Measurements from ENCODE around the gene PLA2G4E.

The PLA2G4E gene

DNA sequence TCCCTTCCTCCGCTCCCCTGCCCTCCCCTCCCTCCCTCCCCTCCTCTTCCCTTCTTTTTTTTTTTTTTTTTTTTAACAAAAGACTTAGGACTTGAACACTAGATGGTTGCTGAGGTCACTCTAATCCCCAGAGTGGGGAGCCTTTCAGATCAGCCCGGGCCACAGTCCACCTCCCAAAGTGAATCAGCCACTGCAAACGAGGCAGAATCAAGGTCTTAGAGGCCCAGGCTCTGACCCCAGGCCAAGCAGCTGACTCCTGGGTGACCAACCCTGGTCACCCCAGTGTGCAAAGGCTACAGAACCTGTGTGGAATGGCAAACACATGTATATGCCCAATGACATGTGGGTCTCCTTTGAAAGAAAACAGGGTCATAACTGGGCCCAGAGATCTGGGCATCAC lies 30.2 kb downstream of the PLA2G4E start:
- Histone ChIP-seq H3K4me3 (ENCODE audit: low read length) (no peak overlapping the region), H2AFZ (ENCODE audit: low read depth, low read length) (no peak overlapping the region), H3K9me3 (ENCODE audit: low read length) (no peaks in the 10 kb centered on the region), H3K27me3 (ENCODE audit: insufficient read depth, low read length) (peaks cover 18% of the 10 kb centered on the region), H3K36me3 (ENCODE audit: insufficient read depth, low read length) (no peaks in the 10 kb centered on the region), H3K4me1 (ENCODE audit: insufficient read depth, low read length) (peaks cover 7% of the 10 kb centered on the region)

GRCh38 chr15:41990243-41990605 lies 30.6 kb downstream of the PLA2G4E start:
- no peaks in the 10 kb centered on the region for H3K9me3 ChIP-seq (ENCODE audit: low read length)
- H3K36me3 ChIP-seq (ENCODE audit: insufficient read depth, low read length) = no peaks in the 10 kb centered on the region
- H3K4me3 ChIP-seq (ENCODE audit: low read length) = no peak overlapping the region
- H2AFZ ChIP-seq (ENCODE audit: low read depth, low read length) = no peak overlapping the region
- H3K4me1 ChIP-seq (ENCODE audit: insufficient read depth, low read length) = peaks cover 7% of the 10 kb centered on the region
- peaks cover 18% of the 10 kb centered on the region for H3K27me3 ChIP-seq (ENCODE audit: insufficient read depth, low read length)

- peaks cover 7% of the 10 kb centered on the region for H3K4me1 ChIP-seq (ENCODE audit: insufficient read depth, low read length)
Measured at GRCh38 chr15:41989573-41990242, 31.1 kb downstream of the PLA2G4E start.

DNA sequence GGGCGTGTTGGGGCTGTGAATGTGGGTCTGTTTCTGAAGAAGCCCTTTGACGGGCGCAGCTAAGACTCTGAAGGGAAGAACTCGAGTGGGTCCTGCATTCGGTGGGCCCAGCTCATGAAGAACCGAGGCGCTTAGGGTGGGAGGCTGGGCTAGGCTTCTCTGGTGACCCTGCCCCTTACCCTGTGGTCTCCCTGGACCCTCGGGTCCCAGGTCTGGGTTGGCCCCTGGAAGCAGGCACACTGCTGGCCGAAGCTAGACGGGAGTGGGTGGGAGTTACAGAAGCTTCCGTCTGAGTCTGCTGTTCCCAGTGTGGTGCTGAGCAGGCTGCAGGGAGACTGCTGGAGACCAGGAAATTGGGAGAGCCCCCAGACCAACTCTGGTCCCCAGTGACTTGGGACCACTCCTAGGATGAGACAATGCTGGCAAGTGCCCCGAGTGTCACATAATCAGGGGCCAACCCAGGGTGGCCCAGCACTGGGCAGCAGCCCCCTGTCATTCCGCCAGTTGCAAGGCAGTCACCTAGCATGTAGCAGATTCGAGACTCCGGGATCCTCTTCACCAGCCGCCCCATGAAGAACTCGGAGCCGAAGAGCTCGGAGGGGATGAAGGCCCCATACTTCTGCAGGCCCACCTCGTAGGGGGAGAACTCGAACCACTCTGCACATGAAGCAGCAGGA lies 31.8 kb downstream of the PLA2G4E start:
- Histone ChIP-seq H3K4me1 (ENCODE audit: insufficient read depth, low read length) (peaks cover 7% of the 10 kb centered on the region), H3K4me3 (ENCODE audit: low read length) (no peak overlapping the region), H3K27me3 (ENCODE audit: insufficient read depth, low read length) (peaks cover 24% of the 10 kb centered on the region), H3K36me3 (ENCODE audit: insufficient read depth, low read length) (no peaks in the 10 kb centered on the region), H2AFZ (ENCODE audit: low read depth, low read length) (peak overlapping the region; percentile 18), H3K9me3 (ENCODE audit: low read length) (no peaks in the 10 kb centered on the region)

More at GRCh38 chr15:41989573-41990242, 31.1 kb downstream of the PLA2G4E start:
- H2AFZ ChIP-seq (ENCODE audit: low read depth, low read length) = peak overlapping the region; percentile 18
- peaks cover 22% of the 10 kb centered on the region for H3K27me3 ChIP-seq (ENCODE audit: insufficient read depth, low read length)
- no peak overlapping the region for H3K4me3 ChIP-seq (ENCODE audit: low read length)
- H3K36me3 ChIP-seq (ENCODE audit: insufficient read depth, low read length) = no peaks in the 10 kb centered on the region
- H3K9me3 ChIP-seq (ENCODE audit: low read length) = no peaks in the 10 kb centered on the region

- H3K4me1 ChIP-seq (ENCODE audit: insufficient read depth, low read length) = peaks cover 7% of the 10 kb centered on the region
- no peak overlapping the region for H3K4me3 ChIP-seq (ENCODE audit: low read length)
- H3K36me3 ChIP-seq (ENCODE audit: insufficient read depth, low read length) = no peaks in the 10 kb centered on the region
- no peak overlapping the region for H2AFZ ChIP-seq (ENCODE audit: low read depth, low read length)
- no peaks in the 10 kb centered on the region for H3K9me3 ChIP-seq (ENCODE audit: low read length)
- H3K27me3 ChIP-seq (ENCODE audit: insufficient read depth, low read length) = peaks cover 24% of the 10 kb centered on the region
Measured at GRCh38 chr15:41987925-41988275, 32.9 kb downstream of the PLA2G4E start.

GRCh38 chr15:41987246-41987924 lies 33.5 kb downstream of the PLA2G4E start:
- Histone ChIP-seq H3K27me3 (ENCODE audit: insufficient read depth, low read length) (peaks cover 24% of the 10 kb centered on the region), H3K36me3 (ENCODE audit: insufficient read depth, low read length) (no peaks in the 10 kb centered on the region), H3K4me1 (ENCODE audit: insufficient read depth, low read length) (peaks cover 7% of the 10 kb centered on the region), H2AFZ (ENCODE audit: low read depth, low read length) (no peak overlapping the region), H3K9me3 (ENCODE audit: low read length) (no peaks in the 10 kb centered on the region), H3K4me3 (ENCODE audit: low read length) (no peak overlapping the region)

GRCh38 chr15:41985236-41986160 lies 35.3 kb downstream of the PLA2G4E start:
- no peak overlapping the region for H2AFZ ChIP-seq (ENCODE audit: low read depth, low read length)
- no peaks in the 10 kb centered on the region for H3K9me3 ChIP-seq (ENCODE audit: low read length)
- H3K27me3 ChIP-seq (ENCODE audit: insufficient read depth, low read length) = peaks cover 17% of the 10 kb centered on the region
- no peaks in the 10 kb centered on the region for H3K36me3 ChIP-seq (ENCODE audit: insufficient read depth, low read length)
- H3K4me1 ChIP-seq (ENCODE audit: insufficient read depth, low read length) = peaks cover 7% of the 10 kb centered on the region
- H3K4me3 ChIP-seq (ENCODE audit: low read length) = no peak overlapping the region

GRCh38 chr15:41984622-41985021 lies 36.2 kb downstream of the PLA2G4E start:
- H3K4me1 ChIP-seq (ENCODE audit: insufficient read depth, low read length) = peaks cover under 1% of the 10 kb centered on the region
- H3K9me3 ChIP-seq (ENCODE audit: low read length) = no peaks in the 10 kb centered on the region
- no peak overlapping the region for H2AFZ ChIP-seq (ENCODE audit: low read depth, low read length)
- no peak overlapping the region for H3K4me3 ChIP-seq (ENCODE audit: low read length)
- H3K27me3 ChIP-seq (ENCODE audit: insufficient read depth, low read length) = peaks cover 19% of the 10 kb centered on the region
- H3K36me3 ChIP-seq (ENCODE audit: insufficient read depth, low read length) = no peaks in the 10 kb centered on the region

DNA sequence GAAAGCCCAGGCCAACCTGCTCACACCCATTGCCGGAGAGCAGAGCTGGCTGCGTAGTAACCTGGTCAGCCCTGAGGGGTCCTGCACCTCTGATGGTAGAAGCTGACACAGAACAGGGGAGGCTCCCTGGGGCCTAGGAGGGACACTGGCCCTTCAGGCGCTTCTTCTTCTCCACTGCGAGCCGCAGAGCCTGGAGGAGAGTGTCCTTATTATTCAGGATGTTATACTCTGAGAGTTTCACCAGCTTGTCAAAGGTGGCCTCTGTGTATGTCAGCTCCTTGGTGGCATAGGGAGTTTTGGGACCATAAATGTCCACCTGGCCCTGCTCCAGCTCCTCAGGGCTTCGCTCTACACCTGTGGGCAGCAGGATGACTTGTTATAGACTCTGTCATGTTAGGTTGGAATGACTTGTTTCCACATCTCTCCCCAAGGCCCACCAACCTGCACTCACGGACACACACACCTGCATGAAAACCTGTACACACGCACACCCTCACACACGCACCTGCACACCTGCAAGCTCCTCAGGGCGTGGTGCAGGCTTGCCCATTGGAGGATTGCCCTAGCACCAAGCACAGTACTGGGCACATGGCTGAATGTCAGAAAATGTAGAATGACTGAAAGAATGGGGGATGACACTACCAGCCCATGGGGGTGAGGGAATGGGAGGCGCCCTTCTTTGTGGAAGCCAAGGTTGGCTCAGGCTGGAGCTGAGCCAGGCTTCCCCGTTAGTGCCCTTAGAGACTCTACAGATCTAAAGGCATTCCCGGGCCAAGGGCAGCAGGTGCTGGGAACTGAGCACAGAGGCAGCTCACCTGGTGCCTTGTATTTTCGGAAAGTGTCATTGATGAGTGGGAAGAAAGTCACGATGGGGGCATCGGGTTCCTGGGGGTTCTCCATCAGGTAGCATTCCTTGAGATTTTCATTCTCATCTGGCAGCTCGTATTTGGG lies 36.9 kb downstream of the PLA2G4E start:
- Histone ChIP-seq H3K36me3 (ENCODE audit: insufficient read depth, low read length) (no peaks in the 10 kb centered on the region), H3K4me1 (ENCODE audit: insufficient read depth, low read length) (no peaks in the 10 kb centered on the region), H3K27me3 (ENCODE audit: insufficient read depth, low read length) (peaks cover 19% of the 10 kb centered on the region), H3K9me3 (ENCODE audit: low read length) (no peaks in the 10 kb centered on the region), H2AFZ (ENCODE audit: low read depth, low read length) (no peak overlapping the region), H3K4me3 (ENCODE audit: low read length) (no peak overlapping the region)

- Histone ChIP-seq H3K4me3 (ENCODE audit: low read length) (no peak overlapping the region), H2AFZ (ENCODE audit: low read depth, low read length) (no peak overlapping the region), H3K27me3 (ENCODE audit: insufficient read depth, low read length) (peaks cover 19% of the 10 kb centered on the region), H3K9me3 (ENCODE audit: low read length) (no peaks in the 10 kb centered on the region), H3K36me3 (ENCODE audit: insufficient read depth, low read length) (no peaks in the 10 kb centered on the region), H3K4me1 (ENCODE audit: insufficient read depth, low read length) (no peaks in the 10 kb centered on the region)
Measured at GRCh38 chr15:41983221-41983620, 37.6 kb downstream of the PLA2G4E start.

DNA sequence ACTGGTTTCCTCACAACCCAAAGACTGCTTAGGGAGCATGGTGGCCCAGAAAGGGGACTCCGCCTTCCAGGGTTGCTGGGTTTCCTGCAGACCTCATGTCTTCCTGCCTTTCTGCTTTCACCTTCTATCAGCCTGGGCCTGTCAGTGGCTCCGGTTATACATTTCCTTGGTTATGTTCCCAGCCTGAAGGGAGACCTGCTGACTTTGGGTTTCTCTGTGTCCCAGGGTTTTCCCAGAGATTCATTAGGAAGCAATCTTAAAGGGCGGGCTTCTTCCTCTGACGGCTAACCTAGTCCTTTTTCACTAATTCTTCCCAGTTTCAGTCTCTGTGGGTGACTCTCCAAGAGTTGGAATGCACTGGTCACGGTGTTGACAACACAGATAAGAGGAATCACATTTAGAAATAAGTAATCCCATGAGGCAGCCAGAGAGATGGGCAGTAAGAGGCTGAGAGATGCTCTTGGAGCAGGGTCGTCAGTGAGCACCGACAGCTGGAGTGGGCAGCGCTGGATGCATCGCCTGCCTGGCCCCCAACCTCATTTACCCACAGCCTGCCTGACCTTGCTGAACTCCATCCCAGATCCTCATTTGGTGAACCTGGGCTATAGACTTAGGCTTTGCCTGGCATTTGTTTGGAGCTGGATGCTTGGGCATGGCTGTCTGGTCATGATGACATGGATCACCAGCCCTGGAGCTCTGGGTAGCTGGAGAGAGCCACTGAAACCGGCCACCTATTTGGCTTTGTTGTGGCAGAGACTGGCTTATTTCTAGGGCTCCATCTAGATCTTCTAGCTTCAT lies 38.5 kb downstream of the PLA2G4E start:
- Histone ChIP-seq H2AFZ (ENCODE audit: low read depth, low read length) (no peak overlapping the region), H3K4me3 (ENCODE audit: low read length) (no peak overlapping the region), H3K27me3 (ENCODE audit: insufficient read depth, low read length) (peaks cover 16% of the 10 kb centered on the region), H3K36me3 (ENCODE audit: insufficient read depth, low read length) (no peaks in the 10 kb centered on the region), H3K9me3 (ENCODE audit: low read length) (no peaks in the 10 kb centered on the region), H3K4me1 (ENCODE audit: insufficient read depth, low read length) (no peaks in the 10 kb centered on the region)
